Heart left ventricle (tissue), 13 donors: ENCODE measurements around the gene PRDM10.

Source experiments
- POLR2A ChIP-seq, 2 donors: fragments of 450-650 bp; IDR thresholded peaks; one replicate each; pipeline ENCODE4 v1.6.1; 2017; ENCODE audit warnings: antibody characterized with exemption in 2 of 2, mild to moderate bottlenecking in 2 of 2, moderate library complexity in 2 of 2
- TF ChIP-seq, protein P1 (sequence below), 12 donors: fragments of 200-600 bp; sonication (generic) in 4 of 12; IDR thresholded peaks; one replicate each; pipeline versions ENCODE4 v1.5.0 to v1.8.0; 2018 to 2022; ENCODE audit warnings: antibody characterized with exemption in 12 of 12, mild to moderate bottlenecking in 5 of 12
- donor health status: ischemic (EF 13 %, LVEDD 7.1; RV severe dilation, severe dysfunction).
- donor health status: DM: no; HTN: yes; CAD: no.
- donor health status: DM: no; HTN: no; CAD: no.
- donor health status: ischemic (EF 25% LVEDD 6.9; RV normal size, moderate dysfunction).
- donor health status: ischemic (EF 25% LVEDD 5.7; RV mildly dilated, moderate dysfunction).
- donor health status: ischemic (EF 35%, LVEDD 5.7; RV mildly dilated, moderate dysfunction).
- donor health status: nonischemic (EF 11% LVEDD 7.7; RV severe dilation, severe dysfunction).
- donor health status: DM: yes; HTN: yes; CAD: no.
- donor health status: PGD.
- donor health status: ischemic (EF 29% LVEDD 5.4; RV normal size, mild dysfunction).
- donor health status: nonischemic (EF 23%, LVEDD 6.1; RV moderate dilation, normal function).

DNA sequence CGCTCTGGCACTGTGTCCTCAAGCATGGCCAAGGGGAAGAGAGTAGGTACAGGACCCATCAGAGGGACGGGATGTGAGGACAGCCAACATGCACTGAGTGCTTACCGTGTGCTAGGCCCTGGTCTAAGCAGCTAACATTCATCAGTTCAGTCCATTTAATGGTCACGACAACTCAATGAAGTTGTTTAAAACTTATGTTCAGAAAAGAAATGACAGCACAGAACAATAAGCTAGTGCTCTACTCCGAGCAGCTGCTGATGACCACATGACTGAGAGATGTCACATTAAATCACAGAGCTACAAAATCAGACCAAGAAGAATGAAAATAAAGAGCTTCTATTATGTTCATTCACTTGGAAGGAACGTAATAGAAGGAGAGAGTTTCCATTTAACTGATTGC lies 26.3 kb downstream of the PRDM10 start:
- TF ChIP-seq, protein P1, sequence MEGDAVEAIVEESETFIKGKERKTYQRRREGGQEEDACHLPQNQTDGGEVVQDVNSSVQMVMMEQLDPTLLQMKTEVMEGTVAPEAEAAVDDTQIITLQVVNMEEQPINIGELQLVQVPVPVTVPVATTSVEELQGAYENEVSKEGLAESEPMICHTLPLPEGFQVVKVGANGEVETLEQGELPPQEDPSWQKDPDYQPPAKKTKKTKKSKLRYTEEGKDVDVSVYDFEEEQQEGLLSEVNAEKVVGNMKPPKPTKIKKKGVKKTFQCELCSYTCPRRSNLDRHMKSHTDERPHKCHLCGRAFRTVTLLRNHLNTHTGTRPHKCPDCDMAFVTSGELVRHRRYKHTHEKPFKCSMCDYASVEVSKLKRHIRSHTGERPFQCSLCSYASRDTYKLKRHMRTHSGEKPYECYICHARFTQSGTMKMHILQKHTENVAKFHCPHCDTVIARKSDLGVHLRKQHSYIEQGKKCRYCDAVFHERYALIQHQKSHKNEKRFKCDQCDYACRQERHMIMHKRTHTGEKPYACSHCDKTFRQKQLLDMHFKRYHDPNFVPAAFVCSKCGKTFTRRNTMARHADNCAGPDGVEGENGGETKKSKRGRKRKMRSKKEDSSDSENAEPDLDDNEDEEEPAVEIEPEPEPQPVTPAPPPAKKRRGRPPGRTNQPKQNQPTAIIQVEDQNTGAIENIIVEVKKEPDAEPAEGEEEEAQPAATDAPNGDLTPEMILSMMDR (IDR thresholded peaks at IDR 0.05): no peak
- TF ChIP-seq POLR2A (IDR thresholded peaks at IDR 0.05): no peak
